ENCODE data around the gene NDUFAF2. TPM values are rescaled to one million over a fixed set of nuclear protein-coding genes. Genes with fewer than 3 reads are reported as not detected.
A peak's percentile ranks its signal among the peaks of the same experiment; 100 is the strongest.

NDUFAF2 gene
- total and polyA plus RNA-seq, 4 donors = 18.2 to 40.2 (median 36.1) TPM

DNA sequence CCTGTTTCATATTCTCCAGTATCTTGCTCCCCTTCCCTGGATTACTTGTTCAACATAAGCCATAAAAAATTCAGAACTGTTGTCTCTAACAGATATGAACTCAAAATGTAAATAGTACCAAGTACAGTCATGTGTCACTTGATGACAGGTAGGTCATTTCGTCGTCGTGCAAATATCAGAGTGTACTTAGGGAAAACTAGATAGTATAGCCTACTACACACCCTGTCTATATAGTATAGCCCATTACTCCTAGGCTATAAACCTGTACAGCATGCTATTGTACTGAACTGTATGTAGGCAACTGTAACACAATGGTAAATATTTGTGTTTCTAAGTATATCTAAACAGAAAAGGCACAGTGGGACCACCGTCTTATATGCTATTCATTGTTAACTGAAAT, 178.1 kb downstream of the NDUFAF2 start:
- Histone ChIP-seq H3K4me3 (ENCODE audit: low read depth, low read length) (no peak overlapping the region), H3K27me3 (ENCODE audit: control insufficient read depth, insufficient read depth, low read length) (no peaks in the 10 kb centered on the region), H3K4me1 (ENCODE audit: control insufficient read depth, insufficient read depth, low read length) (no peaks in the 10 kb centered on the region), H3K27ac (ENCODE audit: low read depth, low read length) (no peak overlapping the region), H3K9me3 (ENCODE audit: control insufficient read depth, insufficient read depth, low read length) (no peaks in the 10 kb centered on the region), H3K36me3 (ENCODE audit: control insufficient read depth, insufficient read depth, low read length) (no peaks in the 10 kb centered on the region)
- WGBS (ENCODE audit: insufficient coverage) = no CpG with 5 or more reads among the region's 4 CpGs
- DNase-seq (ENCODE audit: low read depth in 4 of 6, low spot score in 6 of 6) = no peak

DNA sequence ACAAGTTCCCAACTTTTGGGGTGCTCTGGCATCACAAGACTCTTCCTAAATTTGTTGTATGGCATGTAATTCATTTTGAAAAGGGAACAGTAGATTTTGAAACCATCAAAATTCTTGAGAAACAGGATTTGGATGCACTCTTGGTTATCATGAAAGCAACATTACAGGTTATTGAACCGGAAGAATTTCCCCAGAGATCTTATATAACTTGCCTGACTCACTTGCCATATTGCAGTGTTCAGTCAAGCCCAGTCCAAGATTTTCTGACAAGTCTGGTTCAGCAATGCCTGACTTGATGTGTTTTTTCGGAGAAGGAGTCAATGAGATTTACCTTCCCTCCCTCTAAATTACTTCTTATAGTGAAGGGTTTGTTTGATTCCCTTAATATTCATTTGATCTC, 185.3 kb downstream of the NDUFAF2 start:
- H3K36me3 ChIP-seq (ENCODE audit: control insufficient read depth, insufficient read depth, low read length) = no peaks in the 10 kb centered on the region
- 88% methylated on average over 1 of the region's 2 CpGs for WGBS (ENCODE audit: insufficient coverage)
- H3K27me3 ChIP-seq (ENCODE audit: control insufficient read depth, insufficient read depth, low read length) = no peaks in the 10 kb centered on the region
- no peak overlapping the region for H3K27ac ChIP-seq (ENCODE audit: low read depth, low read length)
- no peak for DNase-seq (ENCODE audit: low read depth in 4 of 6, low spot score in 6 of 6)
- no peaks in the 10 kb centered on the region for H3K9me3 ChIP-seq (ENCODE audit: control insufficient read depth, insufficient read depth, low read length)
- H3K4me1 ChIP-seq (ENCODE audit: control insufficient read depth, insufficient read depth, low read length) = no peaks in the 10 kb centered on the region
- H3K4me3 ChIP-seq (ENCODE audit: low read depth, low read length) = no peak overlapping the region

DNA sequence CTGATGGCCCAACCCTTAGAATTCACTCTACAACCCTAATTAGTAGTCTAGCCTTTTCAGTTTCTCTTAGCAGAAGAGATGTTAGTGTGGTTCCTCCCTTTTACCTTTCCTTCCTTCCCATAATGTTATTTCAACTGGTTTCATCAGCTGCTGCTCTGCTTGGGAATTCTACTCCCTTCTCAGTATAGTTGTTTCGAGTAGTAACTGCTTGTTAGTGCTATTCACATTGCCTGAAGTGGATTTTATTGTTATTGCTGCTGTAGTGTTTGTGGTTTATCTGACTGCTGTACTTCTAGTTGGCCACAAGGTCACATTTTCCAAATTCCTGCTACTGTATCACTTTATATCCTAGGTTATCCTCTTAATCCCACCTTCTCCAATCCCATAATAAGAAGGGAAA, 187.6 kb downstream of the NDUFAF2 start:
- no peaks in the 10 kb centered on the region for H3K36me3 ChIP-seq (ENCODE audit: control insufficient read depth, insufficient read depth, low read length)
- no peak overlapping the region for H3K27ac ChIP-seq (ENCODE audit: low read depth, low read length)
- no peaks in the 10 kb centered on the region for H3K27me3 ChIP-seq (ENCODE audit: control insufficient read depth, insufficient read depth, low read length)
- H3K4me1 ChIP-seq (ENCODE audit: control insufficient read depth, insufficient read depth, low read length) = no peaks in the 10 kb centered on the region
- no CpG with 5 or more reads among the region's 1 CpG for WGBS (ENCODE audit: insufficient coverage)
- no peak overlapping the region for H3K4me3 ChIP-seq (ENCODE audit: low read depth, low read length)
- no peak for DNase-seq (ENCODE audit: low read depth in 4 of 6, low spot score in 6 of 6)
- H3K9me3 ChIP-seq (ENCODE audit: control insufficient read depth, insufficient read depth, low read length) = no peaks in the 10 kb centered on the region

DNA sequence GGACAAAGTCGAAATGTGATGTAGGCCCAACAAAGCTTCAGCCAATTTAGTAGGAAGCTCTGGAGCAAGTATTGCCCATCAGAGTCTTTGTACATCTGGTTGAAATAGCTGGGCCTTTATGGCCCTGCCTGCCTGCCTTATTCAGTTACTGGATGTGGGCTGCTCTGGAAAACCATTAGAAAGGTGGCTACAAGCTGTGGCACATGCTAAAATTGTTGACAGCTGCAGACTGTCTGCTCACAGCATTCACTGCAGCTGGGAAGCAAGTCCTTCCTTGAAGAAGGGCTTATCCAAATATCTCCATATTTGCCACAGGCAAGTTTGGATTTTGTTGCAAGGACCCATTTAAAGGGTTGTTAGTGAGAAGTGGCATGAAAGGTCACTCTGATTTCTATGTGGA, 192.8 kb downstream of the NDUFAF2 start:
- Histone ChIP-seq H3K27ac (ENCODE audit: low read depth, low read length) (no peak overlapping the region), H3K4me1 (ENCODE audit: control insufficient read depth, insufficient read depth, low read length) (no peaks in the 10 kb centered on the region), H3K4me3 (ENCODE audit: low read depth, low read length) (no peak overlapping the region), H3K9me3 (ENCODE audit: control insufficient read depth, insufficient read depth, low read length) (no peaks in the 10 kb centered on the region), H3K36me3 (ENCODE audit: control insufficient read depth, insufficient read depth, low read length) (no peaks in the 10 kb centered on the region), H3K27me3 (ENCODE audit: control insufficient read depth, insufficient read depth, low read length) (no peaks in the 10 kb centered on the region)
- DNase-seq (ENCODE audit: low read depth in 4 of 6, low spot score in 6 of 6) = no peak
- 88% methylated on average over 1 of the region's 1 CpG for WGBS (ENCODE audit: insufficient coverage)

DNA sequence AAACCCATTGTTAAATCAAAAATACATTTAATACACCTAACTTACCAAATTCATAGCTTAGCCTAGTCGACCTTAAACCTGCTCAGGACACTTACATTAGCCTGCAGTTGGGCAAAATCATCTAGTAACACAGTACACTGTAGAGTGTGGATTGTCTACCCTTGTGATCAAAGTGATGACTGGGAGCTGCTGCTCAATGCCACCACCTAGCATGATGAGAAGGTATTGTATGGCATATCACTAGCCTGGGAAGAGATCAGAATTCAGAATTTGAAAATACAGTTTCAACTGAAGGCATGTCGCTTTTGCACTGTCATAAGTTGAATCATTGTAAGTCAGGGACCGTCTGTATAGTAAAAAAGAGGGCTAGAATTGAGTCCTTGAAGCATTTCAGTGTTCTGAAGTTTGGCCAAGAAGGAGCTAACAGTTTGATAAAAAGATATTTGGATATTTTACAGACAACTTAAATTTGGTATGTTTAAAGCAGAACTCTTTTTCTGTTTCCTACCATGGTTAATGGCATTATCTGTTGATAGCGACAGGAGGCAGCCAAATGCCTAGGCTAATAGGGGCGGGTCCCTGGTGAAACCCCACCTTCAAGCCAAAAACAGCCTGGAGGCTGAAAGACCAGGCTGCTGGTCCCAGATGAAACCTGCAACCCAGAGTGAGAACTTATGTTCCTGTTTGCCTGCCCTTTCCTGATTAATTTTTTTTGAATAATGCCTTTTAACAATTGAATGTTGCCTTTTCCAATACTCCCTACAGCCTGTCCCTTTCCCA, 194.3 kb downstream of the NDUFAF2 start:
- DNase-seq (ENCODE audit: low read depth in 4 of 6, low spot score in 6 of 6) = no peak
- H3K27ac ChIP-seq (ENCODE audit: low read depth, low read length) = no peak overlapping the region
- 81% methylated on average over 4 of the region's 5 CpGs for WGBS (ENCODE audit: insufficient coverage)

DNA sequence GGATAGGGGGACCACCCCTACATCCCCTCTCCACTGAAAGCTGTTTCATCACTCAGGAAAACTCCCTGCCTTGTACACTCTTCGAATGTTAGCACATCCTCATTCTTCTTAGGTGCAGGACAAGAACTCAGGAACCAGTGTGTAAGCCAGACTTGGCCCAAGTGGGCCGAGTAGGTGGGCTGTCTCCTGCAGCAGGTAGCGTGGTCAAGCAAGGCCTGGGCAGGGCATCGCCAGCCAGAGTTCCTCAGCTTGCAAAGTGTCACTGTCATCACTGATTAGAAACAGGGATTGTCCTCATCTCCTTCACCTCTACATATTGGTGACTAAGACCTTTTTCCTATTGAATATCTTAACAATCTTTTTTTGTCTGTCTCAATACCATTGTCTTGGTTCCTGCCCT, 194.9 kb downstream of the NDUFAF2 start:
- H3K27ac ChIP-seq (ENCODE audit: low read depth, low read length) = no peak overlapping the region
- H3K36me3 ChIP-seq (ENCODE audit: control insufficient read depth, insufficient read depth, low read length) = no peaks in the 10 kb centered on the region
- no peak for DNase-seq (ENCODE audit: low read depth in 4 of 6, low spot score in 6 of 6)
- no peaks in the 10 kb centered on the region for H3K9me3 ChIP-seq (ENCODE audit: control insufficient read depth, insufficient read depth, low read length)
- H3K4me3 ChIP-seq (ENCODE audit: low read depth, low read length) = no peak overlapping the region
- no peaks in the 10 kb centered on the region for H3K27me3 ChIP-seq (ENCODE audit: control insufficient read depth, insufficient read depth, low read length)
- no peaks in the 10 kb centered on the region for H3K4me1 ChIP-seq (ENCODE audit: control insufficient read depth, insufficient read depth, low read length)
- WGBS (ENCODE audit: insufficient coverage) = 98% methylated on average over 4 of the region's 4 CpGs

More for the DNA sequence above, 194.3 kb downstream of the NDUFAF2 start:
- Histone ChIP-seq H3K9me3 (ENCODE audit: control insufficient read depth, insufficient read depth, low read length) (no peaks in the 10 kb centered on the region), H3K4me3 (ENCODE audit: low read depth, low read length) (no peak overlapping the region), H3K4me1 (ENCODE audit: control insufficient read depth, insufficient read depth, low read length) (no peaks in the 10 kb centered on the region), H3K27me3 (ENCODE audit: control insufficient read depth, insufficient read depth, low read length) (no peaks in the 10 kb centered on the region), H3K36me3 (ENCODE audit: control insufficient read depth, insufficient read depth, low read length) (no peaks in the 10 kb centered on the region)

DNA sequence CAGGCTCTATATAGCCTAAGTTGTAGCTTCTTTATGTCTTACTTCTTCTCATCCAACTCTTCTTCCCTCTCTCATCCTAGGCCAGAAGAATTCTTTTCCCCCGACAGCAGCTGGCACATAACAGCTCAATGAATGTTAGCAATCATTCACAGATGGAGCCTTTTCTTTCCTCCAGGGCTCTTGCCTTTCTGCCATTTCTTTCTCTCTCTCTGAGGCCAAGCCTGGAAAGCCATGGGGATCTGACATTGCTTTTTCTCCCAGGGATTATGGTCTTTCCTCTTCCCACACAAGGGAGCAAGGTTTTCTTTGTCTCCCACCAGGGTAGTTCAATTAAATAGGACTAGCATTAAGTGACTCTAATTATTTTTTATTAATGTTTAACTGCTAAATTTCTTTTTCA, 196.8 kb downstream of the NDUFAF2 start:
- Histone ChIP-seq H3K9me3 (ENCODE audit: control insufficient read depth, insufficient read depth, low read length) (peaks cover 2% of the 10 kb centered on the region), H3K4me3 (ENCODE audit: low read depth, low read length) (no peak overlapping the region), H3K27me3 (ENCODE audit: control insufficient read depth, insufficient read depth, low read length) (no peaks in the 10 kb centered on the region), H3K36me3 (ENCODE audit: control insufficient read depth, insufficient read depth, low read length) (no peaks in the 10 kb centered on the region), H3K4me1 (ENCODE audit: control insufficient read depth, insufficient read depth, low read length) (no peaks in the 10 kb centered on the region), H3K27ac (ENCODE audit: low read depth, low read length) (no peak overlapping the region)
- peak in 2 of 6 donors; percentile 56 to 83 for DNase-seq (ENCODE audit: low read depth in 4 of 6, low spot score in 6 of 6)
- 20% methylated on average over 1 of the region's 1 CpG for WGBS (ENCODE audit: insufficient coverage)

DNA sequence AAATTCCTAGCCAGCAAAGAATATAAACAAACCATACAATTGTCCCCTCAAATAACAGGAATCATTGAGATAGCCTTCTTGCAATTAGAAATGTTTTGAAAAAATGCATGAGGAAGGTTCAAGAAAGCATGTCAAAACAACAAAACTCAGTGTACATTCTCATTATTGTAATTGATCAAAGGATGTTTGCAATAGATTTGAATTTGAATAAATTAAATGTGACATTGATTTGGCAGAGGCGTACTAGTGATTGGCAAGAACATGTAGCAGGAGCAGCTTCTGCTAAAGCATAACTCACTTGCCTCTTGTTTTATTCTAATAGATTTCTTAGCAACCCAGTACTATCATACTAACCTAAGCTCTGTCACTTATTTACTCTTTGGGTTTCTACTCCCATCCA, 197.4 kb downstream of the NDUFAF2 start:
- H3K4me3 ChIP-seq (ENCODE audit: low read depth, low read length) = no peak overlapping the region
- H3K27ac ChIP-seq (ENCODE audit: low read depth, low read length) = no peak overlapping the region
- no peaks in the 10 kb centered on the region for H3K4me1 ChIP-seq (ENCODE audit: control insufficient read depth, insufficient read depth, low read length)
- WGBS (ENCODE audit: insufficient coverage) = no CpG with 5 or more reads among the region's 1 CpG
- H3K27me3 ChIP-seq (ENCODE audit: control insufficient read depth, insufficient read depth, low read length) = no peaks in the 10 kb centered on the region
- H3K36me3 ChIP-seq (ENCODE audit: control insufficient read depth, insufficient read depth, low read length) = no peaks in the 10 kb centered on the region
- DNase-seq (ENCODE audit: low read depth in 4 of 6, low spot score in 6 of 6) = peak in 2 of 6 donors; percentile 9 to 77
- peaks cover 2% of the 10 kb centered on the region for H3K9me3 ChIP-seq (ENCODE audit: control insufficient read depth, insufficient read depth, low read length)

DNA sequence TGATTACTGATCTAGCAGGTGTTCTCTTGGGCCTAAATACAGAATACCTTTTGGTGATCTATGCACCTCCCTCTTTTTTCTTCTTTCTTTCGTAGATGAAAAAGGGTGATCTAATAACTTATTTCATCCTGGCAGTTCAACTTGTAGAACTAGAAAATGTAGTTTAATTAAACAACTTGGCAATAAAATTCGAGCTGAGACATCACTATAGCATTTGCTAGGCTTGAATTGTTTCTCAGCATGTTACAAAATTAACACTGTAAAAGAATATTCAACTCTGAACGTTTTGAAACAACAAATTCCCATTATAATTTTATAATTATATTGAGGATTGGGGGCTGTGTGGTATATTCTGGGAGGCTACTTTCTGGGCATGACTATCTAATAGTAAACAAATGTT, 197.8 kb downstream of the NDUFAF2 start:
- no CpG with 5 or more reads among the region's 3 CpGs for WGBS (ENCODE audit: insufficient coverage)

DNA sequence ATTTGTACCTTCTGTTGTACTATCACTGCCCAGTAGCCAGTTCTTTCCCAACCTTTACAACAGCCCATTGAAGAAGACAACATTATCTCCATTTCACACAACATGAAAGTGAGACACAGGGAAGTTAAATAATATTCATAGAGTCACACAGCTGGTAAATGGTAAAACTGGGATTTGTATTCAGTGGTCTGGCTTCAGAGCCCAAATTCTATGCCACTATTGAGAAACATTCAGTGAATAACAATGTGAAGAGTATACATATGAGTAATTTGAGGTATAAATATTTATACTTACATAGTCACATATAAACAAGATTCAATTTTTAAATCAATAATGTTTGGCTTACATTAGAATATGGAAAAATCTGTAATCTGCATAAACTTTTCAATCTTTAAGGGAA, 203.5 kb downstream of the NDUFAF2 start:
- DNase-seq (ENCODE audit: low read depth in 4 of 6, low spot score in 6 of 6) = no peak
- peaks cover 2% of the 10 kb centered on the region for H3K9me3 ChIP-seq (ENCODE audit: control insufficient read depth, insufficient read depth, low read length)
- H3K27ac ChIP-seq (ENCODE audit: low read depth, low read length) = no peak overlapping the region

More for the DNA sequence above, 197.8 kb downstream of the NDUFAF2 start:
- no peaks in the 10 kb centered on the region for H3K4me1 ChIP-seq (ENCODE audit: control insufficient read depth, insufficient read depth, low read length)
- peaks cover 2% of the 10 kb centered on the region for H3K9me3 ChIP-seq (ENCODE audit: control insufficient read depth, insufficient read depth, low read length)
- no peaks in the 10 kb centered on the region for H3K27me3 ChIP-seq (ENCODE audit: control insufficient read depth, insufficient read depth, low read length)
- no peaks in the 10 kb centered on the region for H3K36me3 ChIP-seq (ENCODE audit: control insufficient read depth, insufficient read depth, low read length)
- no peak overlapping the region for H3K4me3 ChIP-seq (ENCODE audit: low read depth, low read length)
- peak in 1 of 6 donors; percentile 71 for DNase-seq (ENCODE audit: low read depth in 4 of 6, low spot score in 6 of 6)
- no peak overlapping the region for H3K27ac ChIP-seq (ENCODE audit: low read depth, low read length)

More for the DNA sequence above, 203.5 kb downstream of the NDUFAF2 start:
- Histone ChIP-seq H3K36me3 (ENCODE audit: control insufficient read depth, insufficient read depth, low read length) (no peaks in the 10 kb centered on the region), H3K27me3 (ENCODE audit: control insufficient read depth, insufficient read depth, low read length) (no peaks in the 10 kb centered on the region), H3K4me3 (ENCODE audit: low read depth, low read length) (no peak overlapping the region), H3K4me1 (ENCODE audit: control insufficient read depth, insufficient read depth, low read length) (no peaks in the 10 kb centered on the region)

All from spinal cord (tissue), 10 donors.